IPS DF 19.7 (cell line): ENCODE results near the gene ANXA10.
"Not testable (repeated sequence)": the region's sequence is repeated elsewhere in the genome, so short reads cannot be mapped to it uniquely, and the experiment has no call there.

Experiments used
- DNase-seq: peaks from one replicate; pipeline ENCODE4 v3.0.0-alpha.2; 2013; ENCODE audit warnings: low read depth, low spot score

Gene ANXA10

DNA sequence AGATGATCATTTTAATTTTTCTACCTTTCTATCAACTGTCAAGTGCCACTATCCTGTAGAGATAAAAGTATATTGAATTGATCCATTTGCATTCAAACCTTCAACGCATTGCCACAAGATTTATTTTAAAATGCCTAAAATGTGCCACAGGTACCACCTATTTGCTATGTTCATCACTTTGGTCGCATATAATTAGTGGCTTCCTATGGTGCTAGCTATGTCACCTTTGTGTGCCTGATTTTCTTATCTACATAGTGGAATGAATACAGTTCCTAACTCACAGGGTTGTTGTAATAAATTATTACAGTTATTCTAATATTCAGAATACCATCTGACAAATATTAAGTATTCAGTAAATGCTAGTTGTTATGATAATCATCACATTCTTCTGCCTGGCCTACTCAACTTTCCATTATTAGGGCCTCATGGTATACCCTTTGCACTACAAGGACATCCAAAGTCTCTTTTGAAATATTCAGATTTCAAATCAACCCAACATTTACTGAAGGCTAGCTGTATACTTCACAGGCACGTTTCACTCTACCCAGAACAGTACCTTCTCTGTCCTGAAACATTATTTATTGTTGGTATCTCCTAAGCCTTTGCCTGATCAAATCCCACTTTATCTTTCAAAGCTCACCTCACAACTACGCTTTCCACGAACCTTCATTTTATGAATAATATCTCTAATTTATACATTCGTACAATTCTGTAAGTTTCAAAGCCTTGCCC, 62.4 kb downstream of the ANXA10 start:
- no peak for DNase-seq

DNA sequence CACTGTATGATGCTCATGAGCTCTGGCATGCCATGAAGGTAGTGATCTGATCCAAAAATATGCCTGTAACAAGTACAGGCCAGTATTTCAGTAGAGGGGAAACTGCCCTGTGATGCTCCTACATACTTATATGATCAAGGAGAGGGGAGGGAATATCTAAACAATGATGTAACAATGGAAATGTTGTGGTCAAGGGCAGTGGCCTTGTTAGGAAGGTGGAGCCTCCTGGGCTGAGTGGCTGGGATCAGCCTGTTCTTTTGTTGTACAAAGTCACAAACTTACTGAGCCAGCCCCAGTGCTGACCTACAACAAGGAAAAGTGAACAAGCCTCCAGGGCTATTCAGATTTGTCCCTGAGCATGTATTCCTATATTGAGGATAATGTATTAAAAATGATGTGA, 70.3 kb downstream of the ANXA10 start:
- no peak for DNase-seq

DNA sequence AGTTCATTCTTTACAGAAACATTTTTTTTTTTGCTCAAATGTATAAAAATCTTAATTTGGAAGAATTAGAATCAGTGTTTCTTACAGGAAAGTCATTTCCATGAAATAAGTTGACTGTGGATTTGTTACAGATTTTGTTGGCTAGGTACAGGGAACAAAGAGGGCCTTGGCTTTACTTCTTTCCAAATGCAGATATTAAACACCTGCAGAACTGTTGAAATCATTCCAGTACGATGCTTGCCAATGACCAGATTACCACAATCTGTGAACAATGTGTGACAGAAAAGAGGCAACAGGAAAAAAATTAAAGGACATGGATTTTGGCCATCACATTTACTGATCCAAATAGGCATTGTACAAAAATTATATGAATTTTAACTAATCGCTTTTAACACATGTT, 70.8 kb downstream of the ANXA10 start:
- DNase-seq: no peak

DNA sequence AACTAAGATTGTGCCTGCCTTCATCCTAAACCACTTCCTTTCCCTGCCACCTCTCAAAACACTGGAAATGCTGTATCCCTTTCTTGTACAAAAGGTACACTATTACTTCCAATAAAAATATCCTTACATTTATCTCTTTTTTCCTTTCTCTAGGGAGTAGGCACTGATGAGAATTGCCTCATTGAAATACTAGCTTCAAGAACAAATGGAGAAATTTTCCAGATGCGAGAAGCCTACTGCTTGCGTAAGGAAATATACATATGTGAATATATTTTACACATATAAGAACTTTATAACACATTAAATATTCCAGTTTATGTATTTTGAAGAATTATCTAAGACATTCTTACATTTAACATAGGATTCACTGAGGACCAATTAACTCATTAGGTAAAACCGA, 71.7 kb downstream of the ANXA10 start:
- no peak for DNase-seq

DNA sequence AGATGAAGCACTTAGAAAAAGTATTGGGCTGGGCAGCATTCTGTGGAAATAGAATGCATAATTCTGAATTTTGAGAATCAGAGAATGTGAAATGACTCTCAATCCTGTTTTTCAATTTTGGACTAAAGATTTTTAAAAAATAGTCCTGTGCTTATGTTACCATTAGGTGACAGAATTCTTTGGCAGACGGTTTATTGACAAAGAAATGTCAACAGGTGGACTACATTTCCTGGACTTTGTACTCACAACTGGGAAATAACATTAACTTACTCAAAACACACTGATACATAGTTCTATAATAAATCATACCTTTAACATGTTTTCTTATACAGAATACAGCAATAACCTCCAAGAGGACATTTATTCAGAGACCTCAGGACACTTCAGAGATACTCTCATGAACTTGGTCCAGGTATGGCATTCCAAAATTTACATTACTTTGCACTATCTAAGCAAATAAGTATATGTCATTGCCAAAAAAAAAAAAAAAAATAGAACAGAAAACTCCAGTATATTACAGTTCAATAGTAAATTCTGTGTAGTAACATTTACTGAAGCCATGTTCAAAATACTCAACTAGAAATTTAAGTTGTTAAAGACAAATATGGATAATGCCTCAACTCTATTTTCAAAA, 72.7 kb downstream of the ANXA10 start:
- no peak for DNase-seq

DNA sequence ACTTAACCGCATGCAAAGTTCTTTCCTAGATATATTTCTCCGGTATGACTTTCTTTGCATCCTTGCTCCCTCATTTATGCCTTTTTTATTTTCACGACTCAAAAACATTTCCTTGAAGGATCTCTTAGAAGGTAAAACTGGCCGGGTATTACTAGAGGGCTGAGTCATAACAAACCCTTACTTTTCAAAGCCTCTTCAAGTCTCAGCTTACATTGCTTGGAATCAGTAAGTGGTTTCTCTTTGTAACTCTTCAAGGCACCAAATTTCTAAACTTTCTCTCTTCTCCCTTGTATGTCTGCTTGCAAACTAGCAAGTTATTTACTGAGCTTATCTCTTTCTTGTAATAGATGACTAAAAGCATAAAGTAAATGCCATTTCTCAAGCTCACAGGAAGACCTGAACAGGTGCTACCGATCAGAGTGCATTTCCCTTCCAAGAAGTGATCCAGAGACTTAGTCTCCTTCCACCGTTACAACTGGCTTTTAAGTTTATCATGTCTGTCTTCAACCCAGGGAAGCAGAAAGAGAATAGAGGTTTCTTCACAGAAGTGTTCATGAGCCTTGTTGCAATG, 75.5 kb downstream of the ANXA10 start:
- DNase-seq: no peak

DNA sequence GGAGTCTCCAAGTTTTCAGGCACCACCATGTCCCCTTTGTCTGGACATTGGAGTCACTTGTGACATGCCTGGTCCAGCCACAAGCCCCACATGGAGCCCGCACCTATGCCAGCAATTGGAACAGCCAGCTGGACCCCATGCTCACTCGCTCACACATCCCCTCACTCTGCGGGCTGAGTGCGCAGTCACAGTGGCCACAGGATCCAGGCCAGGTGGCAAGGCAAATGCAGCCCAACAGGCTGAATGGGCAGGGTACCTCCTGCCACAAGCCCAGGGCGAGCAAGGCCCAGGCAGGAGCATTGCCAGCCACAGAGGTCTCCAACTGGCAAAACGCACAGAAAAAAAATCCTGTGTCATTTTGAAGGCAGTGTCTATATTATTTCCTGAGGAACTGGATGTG, 82.0 kb downstream of the ANXA10 start:
- no peak for DNase-seq

DNA sequence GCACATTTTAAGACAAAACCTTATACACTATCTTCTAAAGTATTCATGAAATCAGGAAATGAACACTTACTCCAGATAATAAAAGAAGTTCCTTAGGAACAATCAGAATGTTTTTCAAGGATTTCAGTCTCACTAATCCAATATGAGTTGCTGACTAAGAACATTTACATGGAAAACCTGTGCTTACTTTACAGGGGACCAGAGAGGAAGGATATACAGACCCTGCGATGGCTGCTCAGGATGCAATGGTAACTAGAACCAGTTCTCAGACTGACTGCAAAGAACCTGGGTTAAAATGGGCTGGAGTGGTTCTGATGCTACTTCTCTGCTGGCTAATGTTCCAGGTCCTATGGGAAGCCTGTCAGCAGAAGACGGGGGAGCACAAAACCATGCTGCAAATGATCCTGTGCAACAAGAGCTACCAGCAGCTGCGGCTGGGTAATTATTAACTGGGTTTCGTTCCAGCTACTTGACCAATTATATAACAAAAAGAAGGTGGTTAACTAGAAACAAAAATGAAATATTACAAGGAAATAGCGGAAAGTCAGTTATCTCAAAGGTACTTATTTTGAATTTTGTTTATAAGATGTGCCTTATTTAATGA, 85.3 kb downstream of the ANXA10 start:
- DNase-seq: no peak

DNA sequence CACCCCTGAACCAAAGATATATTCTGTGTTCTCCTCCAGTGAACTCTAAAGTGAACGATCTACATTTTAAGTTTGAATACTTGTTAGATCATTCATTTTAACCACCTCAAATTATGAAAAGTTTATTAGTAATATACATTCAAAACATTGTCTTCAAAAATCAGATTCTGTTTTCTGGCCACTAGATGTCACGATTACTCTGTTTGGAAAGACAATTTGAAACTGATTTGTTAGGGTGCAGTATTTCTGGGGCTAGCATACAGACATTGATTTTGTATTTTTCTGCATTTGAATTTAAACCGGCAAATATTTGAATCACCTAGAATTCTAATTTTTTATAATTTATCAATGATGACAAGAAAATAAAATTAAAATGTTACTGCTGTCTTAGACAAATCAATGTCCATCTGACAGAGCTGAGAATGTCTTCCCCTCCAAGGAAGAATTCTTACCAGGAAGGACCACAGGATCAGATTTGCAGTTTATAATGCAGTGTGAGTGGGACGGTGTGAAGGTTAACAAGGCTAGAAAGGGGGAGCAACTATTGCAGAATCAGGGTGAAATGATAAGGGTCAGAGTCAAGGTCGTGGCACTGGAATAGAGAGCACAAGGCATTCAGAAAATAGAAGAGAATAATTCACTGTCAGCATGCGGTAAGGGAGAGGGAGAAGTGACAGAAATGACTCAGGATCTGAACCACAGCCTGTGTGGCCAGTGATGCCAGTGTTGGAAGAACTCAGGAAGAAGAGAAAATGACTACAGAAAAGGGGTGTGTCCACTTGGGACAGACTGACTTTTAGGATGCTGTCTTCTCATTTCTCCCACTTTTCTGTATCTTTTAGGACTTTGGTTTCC, 91.6 kb downstream of the ANXA10 start:
- DNase-seq: no peak

DNA sequence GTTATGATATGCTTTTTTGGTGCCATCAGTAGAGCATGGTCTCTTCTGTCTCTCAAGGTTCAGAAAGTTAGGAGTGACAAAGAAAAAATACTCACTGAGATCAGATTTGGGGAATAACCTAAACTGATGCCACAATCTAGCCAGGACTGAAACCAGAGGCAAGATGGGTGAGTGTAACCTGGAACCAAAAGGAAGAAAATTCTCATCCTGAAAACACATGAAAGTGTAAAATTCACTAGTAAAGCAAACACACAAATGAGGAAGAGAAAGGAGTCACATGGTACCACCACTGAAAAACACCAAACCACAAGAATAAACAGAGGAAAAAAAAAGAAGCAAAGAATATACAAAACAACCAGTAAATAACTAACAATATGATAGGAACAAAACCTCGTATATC, 96.4 kb downstream of the ANXA10 start:
- DNase-seq: no peak

DNA sequence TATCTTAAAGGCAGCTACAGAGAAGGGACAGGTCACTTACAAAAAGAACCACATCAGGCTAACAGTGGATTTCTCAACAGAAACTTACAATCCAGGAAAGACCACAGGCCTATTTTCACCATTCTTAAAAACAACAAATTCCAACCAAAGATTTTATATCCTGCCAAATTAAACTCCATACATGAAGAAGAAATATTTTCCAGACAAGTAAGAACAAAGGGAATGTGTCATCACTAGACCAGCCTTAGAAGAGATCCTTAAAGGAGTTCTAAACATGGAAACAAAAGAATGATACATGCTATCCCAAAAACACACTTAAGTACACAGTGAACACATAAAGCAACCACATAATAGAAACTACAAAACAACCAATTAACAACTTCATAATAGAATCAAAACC, 105.6 kb downstream of the ANXA10 start:
- no peak for DNase-seq

DNA sequence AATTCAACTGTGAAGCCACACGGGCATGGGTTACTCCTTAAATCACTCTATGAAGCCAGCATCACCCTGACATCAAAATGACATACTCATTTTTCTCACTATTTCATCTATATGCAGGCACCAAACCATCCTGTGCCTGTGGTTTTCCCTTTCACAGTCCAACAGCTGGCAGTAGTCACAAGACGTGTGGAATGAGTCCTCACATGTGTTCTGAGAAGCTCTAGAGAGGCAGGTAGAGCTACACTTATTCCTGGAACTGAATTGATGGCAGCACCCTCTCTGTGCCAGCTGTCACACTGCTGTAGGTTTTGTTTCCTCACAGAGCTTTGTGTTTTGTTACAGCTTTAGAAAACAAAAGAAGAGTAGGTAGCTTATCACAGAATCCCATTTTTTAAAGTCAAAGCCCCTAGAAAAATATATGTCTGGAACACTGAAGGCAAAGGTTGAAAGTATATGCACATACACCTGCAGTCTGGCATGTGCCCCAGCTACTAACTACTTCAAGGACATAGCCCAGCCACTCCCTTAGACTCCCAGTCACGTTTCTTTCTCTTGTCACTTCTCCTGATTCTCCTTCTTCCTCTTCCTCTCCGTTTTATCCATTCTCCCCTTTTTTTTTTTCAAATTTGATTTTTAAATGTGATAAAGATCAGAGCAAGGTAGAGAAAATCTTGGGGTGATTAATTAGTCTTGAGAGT, 107.1 kb downstream of the ANXA10 start:
- no peak for DNase-seq

DNA sequence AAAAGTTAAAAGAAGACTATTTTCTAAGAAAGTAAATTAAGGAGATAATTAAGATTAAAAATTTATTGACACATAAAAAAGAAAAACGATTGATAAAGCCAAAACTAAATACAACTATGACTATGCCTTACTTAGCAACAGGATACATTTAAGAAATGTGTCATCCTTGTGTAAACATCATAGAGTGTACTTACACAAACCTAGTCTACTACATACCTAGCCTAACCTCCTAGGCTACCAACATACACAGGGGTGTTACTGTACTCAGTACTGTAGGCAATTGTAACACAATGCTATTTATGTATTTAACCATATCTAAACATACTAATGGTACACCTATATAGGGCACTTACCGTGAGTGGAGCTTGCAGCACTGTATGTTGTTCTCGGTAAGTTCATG, 108.3 kb downstream of the ANXA10 start:
- no peak for DNase-seq

DNA sequence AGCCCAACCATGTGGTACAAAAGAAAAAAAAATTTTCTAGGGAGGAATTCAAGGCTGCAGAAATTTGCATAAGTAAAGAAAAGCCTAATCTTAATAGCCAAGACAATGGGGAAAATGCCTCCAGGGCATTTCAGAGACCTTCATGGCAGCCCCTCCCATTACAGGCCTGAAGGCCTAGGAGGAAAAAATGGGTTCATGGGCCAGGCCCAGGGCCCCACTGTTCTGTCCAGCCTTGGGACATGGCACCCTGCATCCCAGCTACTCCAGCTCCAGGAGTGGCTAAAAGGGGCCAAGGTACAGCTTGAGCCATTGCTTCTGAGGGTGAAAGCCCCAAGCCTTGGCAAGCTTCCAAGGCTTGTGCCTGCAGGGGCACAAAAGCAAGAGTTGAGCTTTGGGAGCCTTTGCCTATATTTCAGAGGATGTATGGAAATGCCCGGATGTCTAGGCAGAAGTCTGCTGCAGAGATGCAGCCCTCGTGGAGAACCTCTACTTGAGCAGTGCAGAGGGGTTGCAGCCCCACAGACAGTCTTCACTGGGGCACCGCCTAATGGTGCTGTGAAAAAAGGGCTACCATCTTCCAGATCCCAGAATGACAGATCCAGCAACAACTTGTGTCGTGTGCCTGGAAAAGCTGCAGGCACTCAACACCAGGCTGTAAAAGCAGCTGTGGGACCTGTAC, 111.0 kb downstream of the ANXA10 start:
- DNase-seq: no peak

DNA sequence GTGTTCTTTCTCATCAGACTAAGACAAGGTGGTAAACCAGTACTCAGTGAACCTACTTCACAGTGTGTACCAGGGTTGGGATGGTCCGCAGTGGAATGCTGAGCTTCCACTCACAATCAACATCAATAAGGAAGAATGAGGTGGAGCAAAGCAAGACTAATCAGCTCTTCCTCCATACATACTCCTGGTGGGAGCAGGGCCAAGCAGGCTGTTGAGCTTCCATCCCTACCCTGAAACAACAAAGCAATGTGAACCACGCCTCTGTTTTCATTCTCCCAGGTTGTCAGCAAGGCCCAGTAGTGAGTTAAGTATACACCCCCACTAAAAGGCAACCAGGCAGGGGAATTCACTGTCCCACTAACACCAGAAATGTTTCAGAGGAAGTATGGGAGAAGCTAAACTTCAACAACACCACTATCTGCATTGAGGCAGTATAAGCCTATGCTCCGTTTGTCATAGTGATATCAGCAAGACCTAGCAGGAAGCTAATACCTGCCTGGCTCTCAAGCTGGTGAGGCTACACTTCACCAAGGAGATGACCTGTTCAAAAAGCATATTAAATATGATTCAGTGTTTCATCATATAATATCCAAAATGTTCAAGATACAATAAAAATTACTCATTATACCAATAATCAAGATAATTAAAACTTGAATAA, 116.7 kb downstream of the ANXA10 start:
- no peak for DNase-seq

DNA sequence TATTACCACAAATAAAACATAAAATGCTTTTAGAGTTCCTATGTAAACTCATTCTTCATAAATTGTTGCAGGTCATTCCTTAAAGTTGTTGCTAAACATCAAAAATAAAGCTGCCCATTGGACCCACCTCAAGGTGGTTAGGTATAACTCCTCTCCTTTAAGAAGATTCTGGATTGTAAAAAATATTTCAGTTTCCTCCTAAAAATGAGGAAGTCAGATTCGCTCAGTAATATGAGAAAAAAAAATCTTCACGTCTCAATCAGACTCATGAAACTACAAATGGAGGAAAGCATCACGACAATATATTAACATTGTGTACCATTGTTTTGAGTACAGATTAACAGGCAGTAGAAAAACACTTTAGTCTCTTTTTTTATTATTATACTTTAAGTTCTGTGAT, 120.3 kb downstream of the ANXA10 start:
- DNase-seq: no peak

DNA sequence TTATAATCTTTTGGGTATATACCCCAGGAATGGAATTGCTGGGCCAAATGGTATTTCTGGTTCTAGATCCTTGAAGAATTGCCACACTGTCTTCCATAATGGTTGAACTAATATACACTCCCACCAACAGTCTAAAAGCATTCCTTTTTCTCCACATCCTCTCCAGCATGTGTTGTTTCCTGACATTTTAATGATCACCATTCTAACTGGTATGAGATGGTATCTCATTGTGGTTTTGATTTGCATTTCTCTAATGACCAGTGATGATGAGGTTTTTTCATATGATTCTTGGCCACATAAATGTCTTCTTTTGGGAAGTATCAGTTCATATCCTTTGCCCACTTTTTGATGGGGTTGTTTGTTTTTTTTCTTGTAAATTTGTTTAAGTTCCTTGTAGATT, 121.2 kb downstream of the ANXA10 start:
- not testable (repeated sequence) for DNase-seq

DNA sequence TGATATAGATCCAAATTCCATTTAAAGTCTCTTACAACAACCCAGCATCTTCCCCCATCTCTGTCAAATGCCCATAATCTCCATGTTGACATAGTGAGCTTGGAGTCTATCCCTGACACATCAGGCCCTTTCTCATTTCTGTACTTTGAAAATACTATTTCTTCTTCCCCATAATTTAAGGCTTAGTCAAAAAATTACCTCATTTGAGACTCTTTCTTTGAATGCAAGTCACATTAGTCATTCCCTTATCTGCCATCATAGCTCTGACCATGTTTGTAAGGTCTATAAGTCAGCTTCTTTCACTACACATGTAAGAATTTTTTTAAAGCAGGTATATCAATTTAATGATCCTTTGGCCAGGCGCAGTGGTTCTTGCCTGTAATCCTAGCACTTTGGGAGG, 126.3 kb downstream of the ANXA10 start:
- DNase-seq: no peak

DNA sequence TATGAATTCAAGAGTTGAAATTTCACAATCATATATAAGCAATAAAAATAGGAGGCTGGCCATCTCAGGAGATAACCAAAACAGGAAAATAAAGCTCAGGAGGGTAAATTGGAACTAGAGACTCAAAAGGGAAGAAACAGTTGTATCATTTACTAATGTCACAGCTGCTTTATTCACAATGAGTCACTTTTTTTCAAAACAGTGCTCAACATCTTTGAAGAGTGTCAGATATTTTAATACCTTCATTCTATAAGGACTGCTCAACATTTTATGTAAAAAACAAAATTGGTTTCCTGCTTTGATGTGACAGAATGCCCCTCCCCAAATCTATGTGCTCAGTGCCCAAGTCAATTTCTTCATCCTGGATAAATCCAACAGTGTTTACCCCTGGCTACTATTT, 128.6 kb downstream of the ANXA10 start:
- DNase-seq: no peak

DNA sequence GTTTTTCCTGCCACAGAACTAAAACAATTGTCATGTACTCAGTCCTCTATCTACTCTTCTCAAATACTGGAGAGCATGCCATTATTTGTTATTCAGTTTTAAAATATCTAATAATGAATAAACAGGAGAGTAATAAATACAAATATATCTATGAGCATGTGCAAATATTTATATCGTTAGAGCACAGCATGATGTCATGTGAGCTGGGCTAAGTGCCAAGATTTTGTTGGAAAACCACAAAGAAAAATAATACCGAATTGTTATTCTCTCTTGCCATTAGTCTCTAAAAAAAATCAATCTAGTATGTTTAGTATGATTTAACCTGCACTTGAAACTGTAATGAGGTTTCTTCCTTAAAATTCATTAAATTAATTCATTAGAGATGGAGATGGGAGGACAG, 129.0 kb downstream of the ANXA10 start:
- no peak for DNase-seq
